Type B pancreatic cell (in vitro differentiated cells): Measurements from ENCODE around the gene SNRPE. TPM values are rescaled to one million over a fixed set of nuclear protein-coding genes. Genes with fewer than 3 reads are reported as not detected.

Experiments used
- DNase-seq: peaks from one replicate; pipeline ENCODE4 v3.0.0; 2021; ENCODE audit warnings: mixed read lengths; ENCODE audit not compliant: unreplicated experiment; ENCODE audit errors: extremely low spot score
- H3K27ac Mint-ChIP-seq: 2 replicates; pipeline ENCODE4 v1.8.0; 2021; ENCODE audit warnings: mild to moderate bottlenecking, mixed read lengths
- H3K27me3 Mint-ChIP-seq: 2 replicates; pipeline ENCODE4 v1.8.0; 2021; ENCODE audit warnings: mixed read lengths
- H3K36me3 Mint-ChIP-seq: 2 replicates; pipeline ENCODE4 v1.8.0; 2021; ENCODE audit warnings: mixed read lengths
- H3K4me1 Mint-ChIP-seq: one replicate; pipeline ENCODE4 v1.8.0; 2021; ENCODE audit warnings: mixed read lengths; ENCODE audit not compliant: unreplicated experiment
- H3K4me3 Mint-ChIP-seq: 2 replicates; pipeline ENCODE4 v1.8.0; 2021; ENCODE audit warnings: mild to moderate bottlenecking, mixed read lengths
- H3K9me3 Mint-ChIP-seq: 2 replicates; pipeline ENCODE4 v1.8.0; 2021; ENCODE audit warnings: mixed read lengths
- total RNA-seq: library from RNA; stranded (reverse); gene quantifications from 2 replicates; pipeline ENCODE4 v1.2.1, GENCODE V29; 2021; ENCODE audit warnings: low replicate concordance
- TF ChIP-seq, protein P1 (sequence below): fragments of 200-600 bp; sonication (generic); conservative IDR thresholded peaks from 2 replicates; pipeline ENCODE4 v1.5.0; 2021; ENCODE audit warnings: antibody characterized with exemption, mild to moderate bottlenecking

Gene SNRPE
- total RNA-seq, 1 donor from 2014 or later: 232 TPM

- TF ChIP-seq, protein P1, sequence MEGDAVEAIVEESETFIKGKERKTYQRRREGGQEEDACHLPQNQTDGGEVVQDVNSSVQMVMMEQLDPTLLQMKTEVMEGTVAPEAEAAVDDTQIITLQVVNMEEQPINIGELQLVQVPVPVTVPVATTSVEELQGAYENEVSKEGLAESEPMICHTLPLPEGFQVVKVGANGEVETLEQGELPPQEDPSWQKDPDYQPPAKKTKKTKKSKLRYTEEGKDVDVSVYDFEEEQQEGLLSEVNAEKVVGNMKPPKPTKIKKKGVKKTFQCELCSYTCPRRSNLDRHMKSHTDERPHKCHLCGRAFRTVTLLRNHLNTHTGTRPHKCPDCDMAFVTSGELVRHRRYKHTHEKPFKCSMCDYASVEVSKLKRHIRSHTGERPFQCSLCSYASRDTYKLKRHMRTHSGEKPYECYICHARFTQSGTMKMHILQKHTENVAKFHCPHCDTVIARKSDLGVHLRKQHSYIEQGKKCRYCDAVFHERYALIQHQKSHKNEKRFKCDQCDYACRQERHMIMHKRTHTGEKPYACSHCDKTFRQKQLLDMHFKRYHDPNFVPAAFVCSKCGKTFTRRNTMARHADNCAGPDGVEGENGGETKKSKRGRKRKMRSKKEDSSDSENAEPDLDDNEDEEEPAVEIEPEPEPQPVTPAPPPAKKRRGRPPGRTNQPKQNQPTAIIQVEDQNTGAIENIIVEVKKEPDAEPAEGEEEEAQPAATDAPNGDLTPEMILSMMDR: no peak
- no peak for DNase-seq
- H3K27ac Mint-ChIP-seq: no peak overlapping the region
- H3K9me3 Mint-ChIP-seq: no peaks in the 10 kb centered on the region
- no peaks in the 10 kb centered on the region for H3K27me3 Mint-ChIP-seq
- H3K4me1 Mint-ChIP-seq: no peaks in the 10 kb centered on the region
- H3K36me3 Mint-ChIP-seq: no peaks in the 10 kb centered on the region
- no peak overlapping the region for H3K4me3 Mint-ChIP-seq
Measured at GRCh38 chr1:203911806-203912205, 50.4 kb downstream of the SNRPE start.

GRCh38 chr1:203913073-203913521 lies 51.7 kb downstream of the SNRPE start:
- Mint-ChIP-seq H3K27ac (no peak overlapping the region), H3K27me3 (no peaks in the 10 kb centered on the region), H3K4me3 (no peak overlapping the region), H3K9me3 (no peaks in the 10 kb centered on the region), H3K36me3 (no peaks in the 10 kb centered on the region), H3K4me1 (no peaks in the 10 kb centered on the region)
- no peak for DNase-seq
- TF ChIP-seq, protein P1: no peak

GRCh38 chr1:203914292-203914691 lies 52.9 kb downstream of the SNRPE start:
- no peaks in the 10 kb centered on the region for H3K9me3 Mint-ChIP-seq
- no peaks in the 10 kb centered on the region for H3K4me1 Mint-ChIP-seq
- H3K4me3 Mint-ChIP-seq: no peak overlapping the region
- DNase-seq: no peak
- no peaks in the 10 kb centered on the region for H3K36me3 Mint-ChIP-seq
- H3K27ac Mint-ChIP-seq: no peak overlapping the region
- no peaks in the 10 kb centered on the region for H3K27me3 Mint-ChIP-seq
- TF ChIP-seq, protein P1: no peak

- H3K36me3 Mint-ChIP-seq: no peaks in the 10 kb centered on the region
- TF ChIP-seq, protein P1: no peak
- no peaks in the 10 kb centered on the region for H3K9me3 Mint-ChIP-seq
- no peak for DNase-seq
- no peak overlapping the region for H3K4me3 Mint-ChIP-seq
- no peak overlapping the region for H3K27ac Mint-ChIP-seq
- no peaks in the 10 kb centered on the region for H3K4me1 Mint-ChIP-seq
- no peaks in the 10 kb centered on the region for H3K27me3 Mint-ChIP-seq
Measured at GRCh38 chr1:203915811-203916210, 54.4 kb downstream of the SNRPE start.

DNA sequence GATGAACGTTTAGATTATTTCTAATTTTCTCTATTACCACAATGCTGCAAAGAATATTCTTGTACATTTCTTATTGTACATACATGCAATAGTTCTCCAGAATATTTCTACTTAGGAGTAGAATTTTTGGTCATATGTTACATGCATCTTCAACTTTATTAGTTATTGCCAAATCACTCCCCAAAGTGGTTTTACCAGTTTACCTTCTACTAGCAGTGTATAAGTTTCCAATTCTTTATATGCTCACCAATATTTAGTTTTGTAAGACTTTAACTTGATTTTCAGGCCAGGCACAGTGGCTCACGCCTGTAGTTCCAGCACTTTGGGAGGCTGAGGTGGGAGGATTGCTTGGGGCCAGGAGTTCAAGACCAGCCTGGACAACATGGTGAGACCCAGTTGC lies 55.4 kb downstream of the SNRPE start:
- no peak overlapping the region for H3K4me3 Mint-ChIP-seq
- no peaks in the 10 kb centered on the region for H3K4me1 Mint-ChIP-seq
- H3K27me3 Mint-ChIP-seq: no peaks in the 10 kb centered on the region
- H3K36me3 Mint-ChIP-seq: no peaks in the 10 kb centered on the region
- DNase-seq: no peak
- TF ChIP-seq, protein P1: no peak
- H3K9me3 Mint-ChIP-seq: no peaks in the 10 kb centered on the region
- H3K27ac Mint-ChIP-seq: no peak overlapping the region

Other genes starting within 250 kb of the SNRPE start
- gene ATP2B4, start 234.8 kb upstream of the SNRPE start, total RNA-seq: 89.6 and 91.6 TPM in 2 replicates
- not detected in 2 replicates for gene LAX1, start 96.4 kb upstream of the SNRPE start, total RNA-seq
- 30.3 and 37.4 TPM in 2 replicates for gene ZBED6, start 66.0 kb upstream of the SNRPE start, total RNA-seq
- 90.0 and 95.5 TPM in 2 replicates for gene ZC3H11A, start 66.0 kb upstream of the SNRPE start, total RNA-seq
- 38.5 and 39.4 TPM in 2 replicates for gene SOX13, start 211.5 kb downstream of the SNRPE start, total RNA-seq